Measurements from ENCODE around the gene TMEM72. TPM values are rescaled to one million over a fixed set of nuclear protein-coding genes. Genes with fewer than 3 reads are reported as not detected.

Gene TMEM72
- total RNA-seq, 2 experiments from 2014 or later, result not detected

DNA sequence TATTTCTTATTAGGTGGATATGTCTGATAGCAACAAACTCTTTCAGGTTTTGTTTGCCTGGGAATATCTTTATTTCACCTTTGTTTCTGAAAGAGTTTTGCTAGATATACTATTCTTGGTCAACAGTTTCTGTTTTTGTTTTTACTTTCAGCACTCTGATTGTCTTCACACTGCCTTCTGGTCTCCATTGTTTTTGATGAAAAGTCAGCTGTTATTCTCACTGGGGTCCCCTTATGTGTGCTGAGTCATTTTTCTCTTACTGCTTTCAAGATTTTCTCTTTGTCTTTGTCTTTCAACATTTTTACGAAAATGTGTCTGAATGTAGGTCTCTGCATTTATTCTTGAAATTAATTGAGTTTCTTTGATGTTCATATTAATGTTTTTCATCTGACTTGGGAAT lies 33.2 kb downstream of the TMEM72 start:
- H3K36me3 Mint-ChIP-seq (ENCODE audit: low read depth), result no peaks in the 10 kb centered on the region

DNA sequence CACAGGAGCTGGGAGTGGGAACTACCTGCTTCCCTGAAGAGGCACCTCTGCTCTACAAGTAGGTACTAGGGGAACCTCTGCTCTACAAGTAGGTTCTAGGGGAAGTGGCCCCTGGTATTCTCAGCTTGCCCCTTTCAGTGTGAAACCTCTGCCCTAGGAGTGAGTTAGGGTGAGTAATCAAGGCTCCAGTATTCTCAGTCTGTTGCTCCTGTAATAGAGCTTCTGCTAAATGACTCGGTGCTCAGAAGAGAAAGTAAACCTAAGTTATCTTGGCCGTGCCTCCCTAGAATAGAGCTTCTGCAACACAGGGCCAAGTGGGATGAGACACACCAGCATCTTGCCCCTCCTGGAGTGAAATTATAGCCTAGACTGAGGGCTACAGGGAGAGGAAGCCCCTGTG lies 35.1 kb downstream of the TMEM72 start:
- no peak overlapping the region for H3K4me3 Mint-ChIP-seq
- no peak for DNase-seq
- no peak overlapping the region for H3K27ac Mint-ChIP-seq
- peaks cover 6% of the 10 kb centered on the region for H3K27me3 Mint-ChIP-seq (ENCODE audit: low read depth)
- no peaks in the 10 kb centered on the region for H3K4me1 Mint-ChIP-seq (ENCODE audit: low read depth)
- no peaks in the 10 kb centered on the region for H3K36me3 Mint-ChIP-seq (ENCODE audit: low read depth)
- H3K9me3 Mint-ChIP-seq, result peaks cover 11% of the 10 kb centered on the region
- CTCF ChIA-PET, result interaction anchor here (0.6 to 0.8 kb wide), 2 partner anchors 13 to 20 kb away, joined by 3 to 5 read pairs; no protein-coding TSS in a partner anchor
- intact Hi-C loops (cut with micrococcal nuclease), result no loop called here

More for the DNA sequence above, 33.2 kb downstream of the TMEM72 start:
- peaks cover 11% of the 10 kb centered on the region for H3K27me3 Mint-ChIP-seq (ENCODE audit: low read depth)
- intact Hi-C loops (cut with micrococcal nuclease), result no loop called here
- DNase-seq, result no peak
- CTCF ChIA-PET, result no interaction called here
- no peaks in the 10 kb centered on the region for H3K4me1 Mint-ChIP-seq (ENCODE audit: low read depth)
- peaks cover 11% of the 10 kb centered on the region for H3K9me3 Mint-ChIP-seq
- H3K4me3 Mint-ChIP-seq, result no peak overlapping the region
- no peak overlapping the region for H3K27ac Mint-ChIP-seq

DNA sequence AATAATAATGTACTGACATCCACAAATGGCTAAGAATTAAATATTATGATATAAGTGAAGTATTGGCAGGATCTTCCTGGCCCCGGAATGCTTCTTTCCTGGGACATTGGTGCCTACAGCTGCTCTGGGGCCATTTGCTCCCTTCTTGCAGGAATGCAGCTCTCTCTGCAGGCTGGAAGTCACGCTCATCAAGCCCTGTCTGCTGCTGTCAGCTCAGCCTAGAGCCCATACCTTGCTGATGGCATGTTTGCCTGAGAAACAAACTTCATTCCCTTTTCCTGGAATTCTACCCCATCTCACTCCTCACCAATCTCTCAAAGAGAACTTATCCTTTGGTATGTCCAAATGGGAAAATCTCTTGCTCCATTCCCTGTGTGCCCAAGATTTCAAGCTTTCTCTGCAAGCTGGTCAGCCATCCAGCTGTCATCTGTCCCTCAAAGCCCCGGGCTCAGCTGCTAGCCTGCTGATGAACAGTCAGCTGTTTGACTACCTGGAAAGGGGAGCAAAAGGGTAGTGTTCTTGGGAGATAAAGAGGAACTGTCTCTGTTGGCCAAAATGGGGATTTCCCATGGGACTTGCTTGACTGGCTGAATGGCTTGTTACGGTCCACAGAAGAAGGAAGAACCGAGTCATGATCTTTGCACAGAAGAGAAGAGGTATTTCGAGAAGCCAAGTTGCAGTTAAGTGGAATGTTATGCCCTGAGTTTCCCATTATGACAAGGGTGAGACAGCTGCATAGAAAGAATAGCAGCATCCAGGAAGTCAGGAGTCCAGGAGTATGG lies 36.4 kb downstream of the TMEM72 start:
- no peak overlapping the region for H3K4me3 Mint-ChIP-seq
- no peak for DNase-seq
- CTCF ChIA-PET, result no interaction called here
- intact Hi-C loops (cut with micrococcal nuclease), result no loop called here
- H3K4me1 Mint-ChIP-seq (ENCODE audit: low read depth), result no peaks in the 10 kb centered on the region
- H3K36me3 Mint-ChIP-seq (ENCODE audit: low read depth), result no peaks in the 10 kb centered on the region
- no peak overlapping the region for H3K27ac Mint-ChIP-seq
- peaks cover 11% of the 10 kb centered on the region for H3K9me3 Mint-ChIP-seq
- H3K27me3 Mint-ChIP-seq (ENCODE audit: low read depth), result peaks cover 4% of the 10 kb centered on the region

DNA sequence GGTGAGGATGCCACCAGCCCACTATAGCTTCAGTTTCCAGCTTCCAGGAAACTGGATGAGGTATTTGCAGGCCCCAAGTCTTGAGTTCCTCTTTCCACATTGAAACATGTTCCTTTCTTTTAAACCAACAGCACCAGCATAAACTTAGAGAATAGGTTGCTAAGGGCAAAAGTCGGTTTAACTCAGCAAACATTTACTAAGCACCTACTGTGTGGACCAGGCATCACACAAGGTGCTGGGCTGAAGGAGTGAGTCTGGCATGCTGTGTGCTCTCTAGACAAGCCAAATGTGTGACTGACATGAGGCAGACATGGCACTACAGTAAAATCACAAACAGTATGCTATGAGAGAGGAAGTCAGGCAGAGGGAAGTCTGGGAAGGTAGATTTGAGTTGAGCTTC lies 37.5 kb downstream of the TMEM72 start:
- CTCF ChIA-PET, result interaction anchor here (2.1 kb wide), 1 partner anchor 16 kb away, joined by 12 read pairs; no protein-coding TSS in a partner anchor
- no peaks in the 10 kb centered on the region for H3K27me3 Mint-ChIP-seq (ENCODE audit: low read depth)
- no peak for DNase-seq
- intact Hi-C loops (cut with micrococcal nuclease), result no loop called here
- no peak overlapping the region for H3K4me3 Mint-ChIP-seq
- H3K36me3 Mint-ChIP-seq (ENCODE audit: low read depth), result no peaks in the 10 kb centered on the region
- peaks cover 11% of the 10 kb centered on the region for H3K9me3 Mint-ChIP-seq
- no peaks in the 10 kb centered on the region for H3K4me1 Mint-ChIP-seq (ENCODE audit: low read depth)
- H3K27ac Mint-ChIP-seq, result no peak overlapping the region

DNA sequence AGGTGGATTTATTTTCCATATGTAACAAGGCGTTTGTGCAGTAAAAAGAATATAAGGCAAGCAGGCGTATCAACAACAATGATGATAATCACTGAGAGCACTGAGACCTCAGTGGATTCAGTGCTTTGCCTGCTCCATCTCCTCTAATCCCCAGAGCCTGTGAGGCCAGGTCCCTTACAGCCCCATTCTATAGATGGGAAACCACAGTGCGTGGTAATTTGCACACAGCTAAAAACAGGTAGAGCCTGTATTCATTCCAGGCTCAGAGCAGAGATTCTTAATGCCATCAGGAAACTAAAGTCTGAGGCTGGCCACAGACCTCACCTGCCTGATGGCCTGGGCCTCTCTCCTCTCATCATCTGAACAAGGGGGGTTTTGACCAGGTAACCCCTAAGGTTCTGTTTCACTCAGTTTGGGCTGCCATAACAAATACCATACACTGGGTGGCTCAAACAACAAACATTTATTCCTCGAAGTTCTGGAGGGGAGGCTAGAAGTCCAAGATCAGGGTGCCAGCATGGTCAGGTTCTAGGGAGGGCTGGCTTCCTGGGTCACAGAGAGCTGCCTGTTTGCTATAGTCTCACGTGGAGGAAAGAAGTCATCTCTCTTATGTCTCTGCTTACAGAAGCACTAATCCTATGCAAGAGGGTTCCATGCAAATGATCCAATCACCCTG lies 38.1 kb downstream of the TMEM72 start:
- intact Hi-C loops (cut with micrococcal nuclease), result no loop called here
- H3K9me3 Mint-ChIP-seq, result peaks cover 8% of the 10 kb centered on the region
- no peak for DNase-seq
- no peak overlapping the region for H3K4me3 Mint-ChIP-seq
- H3K4me1 Mint-ChIP-seq (ENCODE audit: low read depth), result no peaks in the 10 kb centered on the region
- CTCF ChIA-PET, result interaction anchor here (0.6 to 2.1 kb wide), 3 partner anchors 15 to 305 kb away, joined by 3 to 12 read pairs (median 3); no protein-coding TSS in a partner anchor
- no peaks in the 10 kb centered on the region for H3K27me3 Mint-ChIP-seq (ENCODE audit: low read depth)
- H3K27ac Mint-ChIP-seq, result no peak overlapping the region
- no peaks in the 10 kb centered on the region for H3K36me3 Mint-ChIP-seq (ENCODE audit: low read depth)

DNA sequence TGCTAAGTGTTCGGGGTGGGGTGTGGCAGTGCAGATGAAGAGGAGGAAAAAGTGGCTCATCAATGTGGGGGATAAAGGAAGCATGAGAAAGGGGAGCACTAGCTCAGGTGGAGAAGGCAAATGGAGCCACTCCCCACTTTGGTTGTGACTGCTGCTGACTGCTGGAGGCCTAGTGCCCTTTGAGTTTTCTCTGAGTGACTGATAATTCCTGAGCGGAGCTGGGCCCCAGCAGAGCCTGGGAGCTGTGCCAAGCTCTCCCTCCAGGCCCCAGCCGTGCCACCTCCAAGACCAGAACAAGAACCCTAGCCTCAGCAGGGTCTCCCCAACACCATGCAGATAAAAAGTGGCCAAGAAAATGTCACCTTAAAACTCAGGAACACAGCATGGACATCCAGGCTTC lies 38.8 kb downstream of the TMEM72 start:
- peaks cover 3% of the 10 kb centered on the region for H3K9me3 Mint-ChIP-seq
- H3K36me3 Mint-ChIP-seq (ENCODE audit: low read depth), result peaks cover 2% of the 10 kb centered on the region
- CTCF ChIA-PET, result interaction anchor here (0.6 to 2.1 kb wide), 3 partner anchors 14 to 304 kb away, joined by 3 to 12 read pairs (median 3); no protein-coding TSS in a partner anchor
- H3K27ac Mint-ChIP-seq, result no peak overlapping the region
- H3K27me3 Mint-ChIP-seq (ENCODE audit: low read depth), result no peaks in the 10 kb centered on the region
- H3K4me3 Mint-ChIP-seq, result no peak overlapping the region
- no peak for DNase-seq
- intact Hi-C loops (cut with micrococcal nuclease), result no loop called here
- H3K4me1 Mint-ChIP-seq (ENCODE audit: low read depth), result peaks cover 2% of the 10 kb centered on the region

DNA sequence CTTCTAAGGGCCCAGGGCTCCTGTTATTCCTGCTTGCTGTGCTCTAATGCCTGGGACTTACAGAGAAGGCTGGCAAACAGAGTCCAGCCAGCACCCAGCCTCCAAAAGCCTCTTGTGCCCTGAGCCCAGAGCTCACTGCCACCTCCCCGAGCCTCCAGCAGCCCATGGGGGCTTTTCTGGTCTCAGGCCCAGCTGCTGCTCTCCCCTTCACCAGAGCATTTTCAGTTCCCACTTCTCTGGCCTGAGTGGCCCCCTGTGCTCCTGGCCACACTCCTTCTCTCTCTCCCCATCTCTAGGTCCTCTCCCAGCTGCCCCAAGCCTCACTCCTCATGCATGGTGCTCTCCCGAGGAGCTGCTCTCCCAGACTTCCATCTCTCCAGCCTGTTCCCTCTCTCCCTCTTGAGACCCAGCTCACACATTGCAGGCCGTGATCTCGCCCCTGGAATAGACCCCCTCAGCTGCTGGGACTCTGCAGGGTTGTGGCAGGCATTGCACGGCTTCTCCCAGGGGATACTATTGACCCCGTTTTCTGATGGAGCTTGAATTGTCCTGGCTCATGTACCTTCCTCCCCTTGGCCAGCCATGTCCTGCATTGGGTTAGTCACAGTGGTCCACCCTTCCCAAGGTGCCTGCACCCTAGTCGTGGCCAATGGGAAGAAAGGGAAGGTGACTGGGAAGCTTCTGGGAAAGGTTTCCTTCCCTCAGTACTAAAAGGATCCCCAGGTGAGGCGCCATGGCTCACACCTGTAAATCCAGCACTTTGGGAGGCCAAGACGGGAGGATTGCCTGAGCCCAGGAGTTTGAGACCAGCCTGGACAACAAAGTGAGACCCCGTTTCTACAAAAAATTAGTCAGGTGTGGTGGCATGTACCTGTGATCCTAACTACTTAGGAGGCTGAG lies 39.4 kb downstream of the TMEM72 start:
- Mint-ChIP-seq H3K4me3 (no peak overlapping the region), H3K9me3 (no peaks in the 10 kb centered on the region), H3K4me1 (ENCODE audit: low read depth) (peaks cover 2% of the 10 kb centered on the region), H3K27ac (no peak overlapping the region), H3K36me3 (ENCODE audit: low read depth) (peaks cover 2% of the 10 kb centered on the region), H3K27me3 (ENCODE audit: low read depth) (no peaks in the 10 kb centered on the region)
- CTCF ChIA-PET, result interaction anchor here (0.6 to 2.1 kb wide), 3 partner anchors 14 to 121 kb away, joined by 3 to 12 read pairs (median 5); no protein-coding TSS in a partner anchor
- intact Hi-C loops (cut with micrococcal nuclease), result no loop called here
- no peak for DNase-seq

DNA sequence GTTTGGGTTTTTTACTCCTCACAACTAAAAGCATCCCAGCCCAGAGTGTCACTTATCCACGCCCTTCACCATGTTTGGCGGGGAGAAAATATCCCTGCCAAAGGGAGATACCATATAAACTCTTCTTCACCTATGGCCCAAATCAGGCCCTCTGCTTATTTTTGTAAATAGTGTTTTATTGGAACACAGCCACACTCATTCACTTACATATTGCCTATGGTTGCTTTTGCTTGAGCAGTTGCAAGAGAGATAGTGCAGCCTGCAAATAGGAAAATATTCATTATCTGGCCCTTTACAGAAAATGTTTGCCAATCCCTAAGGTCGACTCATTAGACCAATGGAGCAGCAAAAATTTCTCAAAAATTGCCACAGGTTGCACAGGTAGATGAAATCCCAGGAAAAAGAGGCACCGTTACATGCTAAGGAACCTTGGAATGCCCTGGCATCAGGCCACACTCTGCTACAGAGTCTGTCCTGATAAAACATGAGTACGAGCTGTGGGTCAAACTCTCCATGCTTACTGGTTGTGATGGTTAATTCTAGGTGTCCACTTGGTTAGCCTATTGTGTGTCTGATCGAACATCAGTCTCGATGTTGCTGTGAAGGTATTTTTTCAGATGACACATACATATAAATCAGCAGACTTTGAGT lies 40.6 kb downstream of the TMEM72 start:
- Mint-ChIP-seq H3K9me3 (no peaks in the 10 kb centered on the region), H3K4me1 (ENCODE audit: low read depth) (peaks cover 4% of the 10 kb centered on the region), H3K4me3 (no peak overlapping the region), H3K27ac (no peak overlapping the region), H3K27me3 (ENCODE audit: low read depth) (no peaks in the 10 kb centered on the region), H3K36me3 (ENCODE audit: low read depth) (peaks cover 5% of the 10 kb centered on the region)
- no peak for DNase-seq
- intact Hi-C loops (cut with micrococcal nuclease), result no loop called here
- CTCF ChIA-PET, result interaction anchor here (0.6 to 2.8 kb wide), 2 partner anchors 19 to 1290 kb away, joined by 3 to 10 read pairs; no protein-coding TSS in a partner anchor

DNA sequence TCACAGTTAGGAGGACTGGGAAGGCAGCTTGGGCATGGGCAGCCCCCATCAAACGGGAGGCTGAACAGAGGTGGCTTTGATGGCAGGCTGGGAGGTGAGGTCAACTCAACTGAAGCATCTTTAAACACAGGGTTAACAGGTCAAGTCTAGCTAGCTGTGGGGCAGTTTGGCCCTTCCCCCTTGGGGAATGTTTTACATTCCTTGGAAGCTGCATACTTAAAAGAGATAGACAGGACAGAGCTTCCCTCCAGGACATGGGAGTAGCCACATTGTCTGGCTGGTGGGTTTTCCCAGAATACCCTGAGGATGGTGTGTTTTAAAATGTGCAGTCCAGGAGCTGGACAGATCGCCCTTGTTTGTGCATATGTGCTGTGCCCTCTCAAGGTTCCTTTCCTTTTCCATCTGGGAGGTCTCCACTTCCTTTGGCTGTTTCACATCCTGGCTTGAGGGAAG lies 41.7 kb downstream of the TMEM72 start:
- H3K27me3 Mint-ChIP-seq (ENCODE audit: low read depth), result no peaks in the 10 kb centered on the region
- intact Hi-C loops (cut with micrococcal nuclease), result no loop called here
- CTCF ChIA-PET, result interaction anchor here (0.6 to 2.8 kb wide), 2 partner anchors 20 to 1291 kb away, joined by 3 to 10 read pairs; no protein-coding TSS in a partner anchor
- no peak for DNase-seq
- peaks cover 6% of the 10 kb centered on the region for H3K4me1 Mint-ChIP-seq (ENCODE audit: low read depth)
- peaks cover 2% of the 10 kb centered on the region for H3K9me3 Mint-ChIP-seq
- H3K4me3 Mint-ChIP-seq, result no peak overlapping the region
- no peak overlapping the region for H3K27ac Mint-ChIP-seq
- H3K36me3 Mint-ChIP-seq (ENCODE audit: low read depth), result peaks cover 8% of the 10 kb centered on the region

DNA sequence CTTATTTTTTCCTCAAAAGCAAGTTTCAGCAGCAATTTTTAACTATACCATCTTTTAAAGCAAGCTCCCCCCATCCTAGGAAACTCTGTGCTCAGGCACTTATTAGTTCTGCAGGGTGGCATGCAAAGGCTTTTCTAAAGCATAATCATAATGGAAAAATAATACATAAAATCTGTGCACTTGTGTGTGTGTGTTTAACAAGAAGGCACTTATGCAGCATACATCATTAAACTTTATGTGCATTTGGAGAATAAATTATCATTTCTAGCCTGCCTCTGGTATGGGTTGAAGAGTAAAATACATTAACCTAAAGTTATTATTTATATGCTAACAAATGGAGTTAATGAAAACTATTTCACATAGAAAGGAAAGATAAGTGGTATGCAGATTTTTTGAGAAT lies 42.9 kb downstream of the TMEM72 start:
- no peak overlapping the region for H3K4me3 Mint-ChIP-seq
- H3K27me3 Mint-ChIP-seq (ENCODE audit: low read depth), result no peaks in the 10 kb centered on the region
- peaks cover 2% of the 10 kb centered on the region for H3K9me3 Mint-ChIP-seq
- CTCF ChIA-PET, result interaction anchor here (2.8 kb wide), 1 partner anchor 21 kb away, joined by 10 read pairs; no protein-coding TSS in a partner anchor
- H3K36me3 Mint-ChIP-seq (ENCODE audit: low read depth), result peaks cover 9% of the 10 kb centered on the region
- intact Hi-C loops (cut with micrococcal nuclease), result no loop called here
- no peak for DNase-seq
- H3K4me1 Mint-ChIP-seq (ENCODE audit: low read depth), result peaks cover 12% of the 10 kb centered on the region
- H3K27ac Mint-ChIP-seq, result no peak overlapping the region

DNA sequence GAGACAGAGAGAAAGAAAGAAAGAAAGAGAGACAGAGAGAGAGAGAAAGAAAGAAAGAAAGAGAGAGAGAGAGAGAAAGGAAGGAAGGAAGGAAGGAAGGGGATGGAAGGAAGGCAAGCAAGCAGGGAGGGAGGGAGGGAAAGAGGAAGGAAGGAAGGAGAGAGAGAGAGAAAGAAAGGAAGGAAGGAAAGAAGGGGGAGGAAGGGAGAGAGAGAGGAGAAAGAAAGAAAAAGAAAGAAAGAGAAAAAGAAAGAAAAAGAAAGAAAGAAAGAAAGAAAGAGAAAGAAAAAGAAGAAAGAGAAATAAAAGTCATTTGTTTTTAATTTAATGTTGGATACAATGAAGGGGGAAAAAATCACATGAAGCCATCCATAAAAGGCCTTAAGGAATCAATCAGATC lies 43.8 kb downstream of the TMEM72 start:
- Mint-ChIP-seq H3K9me3 (peaks cover 2% of the 10 kb centered on the region), H3K4me1 (ENCODE audit: low read depth) (peaks cover 12% of the 10 kb centered on the region), H3K27me3 (ENCODE audit: low read depth) (no peaks in the 10 kb centered on the region), H3K36me3 (ENCODE audit: low read depth) (peaks cover 9% of the 10 kb centered on the region), H3K27ac (no peak overlapping the region), H3K4me3 (no peak overlapping the region)
- CTCF ChIA-PET, result no interaction called here
- no peak for DNase-seq
- intact Hi-C loops (cut with micrococcal nuclease), result no loop called here
